Transverse colon (tissue), 4 donors: ENCODE results near the gene ABAT. TPM values are rescaled to one million over a fixed set of nuclear protein-coding genes. Genes with fewer than 3 reads are reported as not detected.
"Not testable (repeated sequence)": the region's sequence is repeated elsewhere in the genome, so short reads cannot be mapped to it uniquely, and the experiment has no call there.

Source experiments
- DNase-seq: peaks from one replicate; pipeline ENCODE4 v3.0.0-alpha.2; 2019
- H3K27ac ChIP-seq, 4 donors: fragments of 200-600 bp; sonication (generic); 2 replicates each; pipeline ENCODE4 v1.5.1; 2016 to 2018; ENCODE audit warnings: inconsistent platforms in 4 of 4
- H3K27me3 ChIP-seq: fragments of 200-600 bp; sonication (generic); 2 replicates; pipeline ENCODE4 v1.5.1; 2017; ENCODE audit warnings: inconsistent platforms
- H3K36me3 ChIP-seq, 4 donors: fragments of 200-600 bp; sonication (generic); 2 replicates each; pipeline ENCODE4 v1.5.1; 2017 to 2019; ENCODE audit warnings: inconsistent platforms in 4 of 4
- H3K4me1 ChIP-seq, 4 donors: fragments of 200-600 bp; sonication (generic); 2 replicates each; pipeline ENCODE4 v1.5.1; 2017 to 2020; ENCODE audit warnings: inconsistent platforms in 4 of 4
- H3K4me3 ChIP-seq, 4 donors: fragments of 200-600 bp; sonication (generic); 1 replicate in 1 of 4; 2 replicates in 3 of 4; pipeline versions ENCODE4 v1.5.1 to v1.6.1; 2017 to 2019; ENCODE audit warnings: inconsistent platforms in 4 of 4
- H3K9me3 ChIP-seq, 2 donors: fragments of 200-600 bp; sonication (generic); 2 replicates each; pipeline ENCODE4 v1.5.1; 2017 to 2019; ENCODE audit warnings: inconsistent platforms in 2 of 2
- EP300 ChIP-seq: sonication (generic); formaldehyde crosslinking; IDR thresholded peaks from one replicate; pipeline ENCODE4 v1.6.1; 2017; ENCODE audit warnings: antibody characterized with exemption, low read depth
- POLR2A ChIP-seq: fragments of 450-650 bp; IDR thresholded peaks from one replicate; pipeline ENCODE4 v1.6.1; 2016; ENCODE audit warnings: antibody characterized with exemption, mild to moderate bottlenecking, moderate library complexity
- POLR2AphosphoS5 ChIP-seq, 3 donors: sonication (generic); formaldehyde crosslinking; IDR thresholded peaks; one replicate each; pipeline ENCODE4 v1.6.1; 2016; ENCODE audit warnings: antibody characterized with exemption in 3 of 3
- WGBS, 2 donors: methylation state at CpG; one replicate each; pipeline ENCODE4 v1.1.5; 2018; ENCODE audit warnings: low coverage in 1 of 2; 5-methylcytosine and 5-hydroxymethylcytosine counted together
- in situ Hi-C, 4 donors: fragments of 200-750 bp; cut with MboI; loops; one replicate each; pipeline versions ENCODE4 v1.15.0 to v1.15.1; 2017; ENCODE audit warnings: low sequenced_read_pairs in 3 of 4, low pct_ligation_motif_present in 1 of 4, low pct_unique_long_range_greater_than_20kb in 1 of 4
- intact Hi-C: fragments of 100-400 bp; cut with DNase I; formaldehyde crosslinking; loops from one replicate; pipeline ENCODE4 v1.15.1; 2023; ENCODE audit warnings: low total_unique reads
- total RNA-seq, 4 donors: library from RNA; depleted of rRNA; stranded (reverse); fragments of >200 nt; gene quantifications; one replicate each; pipeline ENCODE4 v1.1.0, GENCODE V29; 2016
- TF ChIP-seq, protein P1 (sequence below), 5 experiments: fragments of 200-600 bp in 3 of 5; fragments of 450-650 bp in 2 of 5; sonication (generic) in 3 of 5; IDR thresholded peaks; 1 replicate in 2 of 5; 2 replicates in 3 of 5; pipeline ENCODE4 v1.5.1; 2016 to 2017; ENCODE audit warnings: antibody characterized with exemption in 5 of 5, inconsistent platforms in 3 of 5, mild to moderate bottlenecking in 2 of 5, moderate library complexity in 1 of 5

The ABAT gene
- total RNA-seq, 4 donors from 2014 or later = 15.7 to 35.2 (median 21.7) TPM

DNA sequence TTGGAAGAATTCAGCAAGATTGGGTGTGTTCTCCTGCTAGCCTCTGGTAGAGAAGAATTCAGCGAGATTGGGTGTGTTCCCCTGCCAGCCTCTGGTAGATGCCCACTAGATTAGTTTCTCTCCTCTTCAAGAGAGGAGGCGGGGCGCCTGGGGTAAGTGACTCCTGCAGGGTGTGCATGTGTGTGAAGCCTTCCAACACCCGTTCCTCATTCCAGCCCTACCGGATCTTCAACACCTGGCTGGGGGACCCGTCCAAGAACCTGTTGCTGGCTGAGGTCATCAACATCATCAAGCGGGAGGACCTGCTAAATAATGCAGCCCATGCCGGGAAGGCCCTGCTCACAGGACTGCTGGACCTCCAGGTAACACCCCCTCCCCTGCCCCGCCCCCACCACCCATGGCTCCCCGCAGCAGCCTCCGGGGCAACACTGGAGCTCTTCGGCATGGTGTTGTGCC lies 101.7 kb downstream of the ABAT start:
- no peaks in the 10 kb centered on the region for H3K27me3 ChIP-seq
- no peak overlapping the region for H3K4me3 ChIP-seq
- 68% methylated on average over 12 of the region's 12 CpGs; no CpG with 5 or more reads in 1 of the 2 donors for WGBS, 2 donors
- in situ Hi-C loops = loop anchor here in 2 of 4 donors (25.0 kb wide), 1 partner anchor 214 kb away; no protein-coding TSS in a partner anchor
- no peak overlapping the region for H3K27ac ChIP-seq
- DNase-seq = peak; percentile 23
- H3K9me3 ChIP-seq = no peaks in the 10 kb centered on the region
- intact Hi-C loops = no loop called here
- no peaks in the 10 kb centered on the region for H3K4me1 ChIP-seq
- no peaks in the 10 kb centered on the region for H3K36me3 ChIP-seq
- no peak for TF ChIP-seq POLR2A
- TF ChIP-seq POLR2AphosphoS5 (IDR thresholded peaks at IDR 0.05) = no peak

DNA sequence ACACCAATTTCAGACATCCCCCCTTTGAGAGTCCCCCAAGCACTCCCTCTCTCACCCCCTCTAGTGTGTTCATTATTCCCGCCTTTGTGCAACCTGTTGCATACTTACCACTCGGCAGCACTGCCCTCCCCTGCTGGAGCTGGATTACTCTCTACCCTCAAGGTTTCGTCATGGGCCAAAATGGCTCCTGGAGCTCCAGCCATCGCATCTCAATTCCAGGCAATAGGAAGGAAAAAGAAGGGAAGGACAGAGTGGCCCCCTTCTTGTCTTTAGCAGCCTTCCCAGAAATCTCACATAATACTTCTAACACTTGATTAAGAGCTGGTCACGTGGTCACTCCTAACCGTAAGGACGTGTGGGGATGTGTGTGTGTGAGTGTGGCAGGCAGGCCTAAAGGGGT lies 102.8 kb downstream of the ABAT start:
- 60 to 93% methylated on average over 1 to 7 of the region's 7 CpGs for WGBS, 2 donors
- Histone ChIP-seq H3K27me3 (no peaks in the 10 kb centered on the region), H3K4me1 (no peaks in the 10 kb centered on the region), H3K27ac (no peak overlapping the region), H3K9me3 (no peaks in the 10 kb centered on the region), H3K36me3 (no peaks in the 10 kb centered on the region), H3K4me3 (no peak overlapping the region)
- no peak for DNase-seq
- in situ Hi-C loops = loop anchor here in 2 of 4 donors (25.0 kb wide), 1 partner anchor 215 kb away; no protein-coding TSS in a partner anchor
- no peak for TF ChIP-seq POLR2AphosphoS5 (IDR thresholded peaks at IDR 0.05)
- intact Hi-C loops = no loop called here

DNA sequence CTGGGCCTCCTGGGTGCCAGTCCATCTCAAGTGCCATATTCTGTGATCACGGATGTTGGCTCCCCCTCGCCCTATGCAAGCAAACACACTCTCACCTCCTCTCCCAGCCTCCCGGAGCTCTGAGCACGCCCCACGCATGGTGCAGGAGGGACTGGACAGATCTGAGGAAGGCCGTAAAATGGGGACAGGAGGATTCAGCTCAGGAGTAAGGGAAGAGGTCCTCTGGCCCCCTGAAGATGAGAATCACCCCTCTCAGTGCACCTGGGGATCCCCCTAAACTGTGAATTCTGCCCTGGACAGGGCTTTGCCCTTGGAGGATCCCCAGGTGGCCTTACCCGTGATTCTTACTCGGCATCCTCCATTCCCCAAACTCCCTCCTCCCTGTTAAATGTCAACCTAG lies 107.4 kb downstream of the ABAT start:
- H3K4me1 ChIP-seq = no peaks in the 10 kb centered on the region
- no peaks in the 10 kb centered on the region for H3K9me3 ChIP-seq
- WGBS, 2 donors = 95% methylated on average over 8 of the region's 8 CpGs; no CpG with 5 or more reads in 1 of the 2 donors
- no peak overlapping the region for H3K27ac ChIP-seq
- TF ChIP-seq POLR2A (no peak), EP300 (no peak), POLR2AphosphoS5 (IDR thresholded peaks at IDR 0.05) (no peak)
- TF ChIP-seq, protein P1, sequence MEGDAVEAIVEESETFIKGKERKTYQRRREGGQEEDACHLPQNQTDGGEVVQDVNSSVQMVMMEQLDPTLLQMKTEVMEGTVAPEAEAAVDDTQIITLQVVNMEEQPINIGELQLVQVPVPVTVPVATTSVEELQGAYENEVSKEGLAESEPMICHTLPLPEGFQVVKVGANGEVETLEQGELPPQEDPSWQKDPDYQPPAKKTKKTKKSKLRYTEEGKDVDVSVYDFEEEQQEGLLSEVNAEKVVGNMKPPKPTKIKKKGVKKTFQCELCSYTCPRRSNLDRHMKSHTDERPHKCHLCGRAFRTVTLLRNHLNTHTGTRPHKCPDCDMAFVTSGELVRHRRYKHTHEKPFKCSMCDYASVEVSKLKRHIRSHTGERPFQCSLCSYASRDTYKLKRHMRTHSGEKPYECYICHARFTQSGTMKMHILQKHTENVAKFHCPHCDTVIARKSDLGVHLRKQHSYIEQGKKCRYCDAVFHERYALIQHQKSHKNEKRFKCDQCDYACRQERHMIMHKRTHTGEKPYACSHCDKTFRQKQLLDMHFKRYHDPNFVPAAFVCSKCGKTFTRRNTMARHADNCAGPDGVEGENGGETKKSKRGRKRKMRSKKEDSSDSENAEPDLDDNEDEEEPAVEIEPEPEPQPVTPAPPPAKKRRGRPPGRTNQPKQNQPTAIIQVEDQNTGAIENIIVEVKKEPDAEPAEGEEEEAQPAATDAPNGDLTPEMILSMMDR (IDR thresholded peaks at IDR 0.05) = no peak
- no peak overlapping the region for H3K4me3 ChIP-seq
- H3K36me3 ChIP-seq = no peaks in the 10 kb centered on the region
- in situ Hi-C loops = loop anchor here in 3 of 4 donors (10.0 to 25.0 kb wide), 2 partner anchors 107 to 219 kb away; partner anchors contain the start of gene ABAT (in 1 of the 3)
- DNase-seq = no peak
- intact Hi-C loops = no loop called here
- no peaks in the 10 kb centered on the region for H3K27me3 ChIP-seq

DNA sequence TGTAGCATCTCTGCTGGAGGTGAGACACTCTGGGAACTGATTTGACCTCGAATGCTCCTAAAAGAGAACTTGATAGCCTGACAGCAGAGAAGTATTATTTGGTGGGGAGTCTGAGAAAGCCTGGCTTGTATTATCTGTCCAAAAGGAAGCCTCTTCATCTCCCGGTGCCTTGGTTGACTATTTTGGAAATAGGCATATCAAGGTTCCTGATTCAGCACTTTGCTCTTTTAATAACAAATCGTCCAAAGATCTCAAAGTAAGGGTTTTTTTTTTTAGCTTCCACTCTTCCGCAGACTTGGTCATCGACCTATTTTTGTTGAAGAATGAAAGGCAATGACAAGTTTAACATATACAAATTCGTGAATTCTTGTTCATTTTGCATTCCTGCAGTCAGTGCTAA lies 108.3 kb downstream of the ABAT start:
- no peaks in the 10 kb centered on the region for H3K9me3 ChIP-seq
- TF ChIP-seq EP300 (no peak), POLR2AphosphoS5 (IDR thresholded peaks at IDR 0.05) (no peak), POLR2A (no peak)
- TF ChIP-seq, protein P1 (IDR thresholded peaks at IDR 0.05) = no peak
- H3K4me1 ChIP-seq = no peaks in the 10 kb centered on the region
- H3K27ac ChIP-seq = no peak overlapping the region
- no peak for DNase-seq
- H3K4me3 ChIP-seq = no peak overlapping the region
- intact Hi-C loops = no loop called here
- in situ Hi-C loops = loop anchor here in 3 of 4 donors (10.0 to 25.0 kb wide), 2 partner anchors 108 to 220 kb away; partner anchors contain the start of gene ABAT (in 1 of the 3)
- no peaks in the 10 kb centered on the region for H3K27me3 ChIP-seq
- WGBS, 2 donors = 57 to 69% methylated on average over 3 to 6 of the region's 6 CpGs
- H3K36me3 ChIP-seq = no peaks in the 10 kb centered on the region

- in situ Hi-C loops (loop anchor here in 3 of 4 donors (10.0 to 25.0 kb wide), 2 partner anchors 111 to 223 kb away; partner anchors contain the start of gene ABAT (in 1 of the 3)), intact Hi-C loops (no loop called here)
- 86% methylated on average over 6 of the region's 6 CpGs; no CpG with 5 or more reads in 1 of the 2 donors for WGBS, 2 donors
- Histone ChIP-seq H3K27me3 (no peaks in the 10 kb centered on the region), H3K9me3 (no peaks in the 10 kb centered on the region), H3K4me1 (peaks cover 0 to 11% (median 4%) of the 10 kb centered on the region in 4 donors), H3K4me3 (no peak overlapping the region), H3K27ac (no peak overlapping the region), H3K36me3 (no peaks in the 10 kb centered on the region)
- no peak for DNase-seq
- TF ChIP-seq EP300 (no peak), POLR2AphosphoS5 (IDR thresholded peaks at IDR 0.05) (no peak), POLR2A (no peak)
- TF ChIP-seq, protein P1 (IDR thresholded peaks at IDR 0.05) = no peak
Measured at GRCh38 chr16:8785408-8785807, 111.0 kb downstream of the ABAT start.

DNA sequence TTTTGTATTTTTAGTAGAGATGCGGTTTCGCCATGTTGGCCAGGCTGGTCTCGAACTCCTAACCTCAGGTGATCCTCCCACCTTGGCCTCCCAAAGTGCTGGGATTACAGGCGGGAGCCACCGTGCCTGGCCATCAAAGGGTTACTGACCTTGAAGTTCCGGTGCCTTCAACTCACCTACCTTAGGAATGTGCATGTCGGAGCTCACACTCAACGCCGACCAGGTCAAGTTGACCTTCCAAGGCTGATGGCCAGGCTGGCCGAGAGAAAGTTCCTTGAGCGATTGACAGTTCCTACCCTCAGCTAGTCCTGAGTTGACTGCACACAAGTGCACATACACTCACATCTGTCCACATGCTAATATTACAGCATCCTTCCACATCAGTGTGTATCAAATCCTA lies 111.9 kb downstream of the ABAT start:
- peaks cover 0 to 11% (median 4%) of the 10 kb centered on the region in 4 donors for H3K4me1 ChIP-seq
- H3K4me3 ChIP-seq, H3K36me3 ChIP-seq, H3K27ac ChIP-seq, H3K9me3 ChIP-seq, H3K27me3 ChIP-seq, DNase-seq, intact Hi-C loops: not testable (repeated sequence)
- 91% methylated on average over 11 of the region's 11 CpGs; no CpG with 5 or more reads in 1 of the 2 donors for WGBS, 2 donors
- in situ Hi-C loops = loop anchor here in 3 of 4 donors (10.0 to 25.0 kb wide), 2 partner anchors 112 to 224 kb away; partner anchors contain the start of gene ABAT (in 1 of the 3)
